SIG-M5 (cell line): ENCODE measurements around the gene KLHL40.

Experiments used
- DNase-seq: peaks from one replicate; lab custom pipeline; 2025; lab: John Stamatoyannopoulos, UW

The KLHL40 gene

GRCh38 chr3:42689421-42690014, 4.2 kb downstream of the KLHL40 start:
- DNase-seq = no peak

GRCh38 chr3:42690191-42690590, 4.9 kb downstream of the KLHL40 start:
- no peak for DNase-seq

- DNase-seq = no peak
Measured at GRCh38 chr3:42690766-42691680, 5.7 kb downstream of the KLHL40 start.

- DNase-seq = no peak
Measured at GRCh38 chr3:42691816-42692666, 6.7 kb downstream of the KLHL40 start.

GRCh38 chr3:42692667-42693529, 7.6 kb downstream of the KLHL40 start:
- DNase-seq = no peak

- DNase-seq = no peak
Measured at GRCh38 chr3:42693530-42693930, 8.2 kb downstream of the KLHL40 start.

- no peak for DNase-seq
Measured at GRCh38 chr3:42694366-42694765, 9.0 kb downstream of the KLHL40 start.

GRCh38 chr3:42696356-42697288, 11.3 kb downstream of the KLHL40 start:
- DNase-seq = no peak

GRCh38 chr3:42697289-42698051, 12.1 kb downstream of the KLHL40 start:
- DNase-seq = no peak

- DNase-seq = no peak
Measured at GRCh38 chr3:42698216-42698910, 13.0 kb downstream of the KLHL40 start.

GRCh38 chr3:42698911-42699230, 13.5 kb downstream of the KLHL40 start:
- no peak for DNase-seq

GRCh38 chr3:42699511-42699971, 14.2 kb downstream of the KLHL40 start:
- DNase-seq = no peak

- DNase-seq = no peak
Measured at GRCh38 chr3:42700366-42701288, 15.3 kb downstream of the KLHL40 start.

- no peak for DNase-seq
Measured at GRCh38 chr3:42701371-42702065, 16.2 kb downstream of the KLHL40 start.

GRCh38 chr3:42702066-42702951, 17.0 kb downstream of the KLHL40 start, which contains the start of gene HHATL:
Gene HHATL, minus strand, starts transcription at chr3:42702798. Its CDS starts 1,972 bp downstream, at chr3:42700826.
- no peak for DNase-seq
